Right atrium auricular region (tissue), 2 donors: ENCODE results near the gene AOPEP. TPM values are rescaled to one million over a fixed set of nuclear protein-coding genes. Genes with fewer than 3 reads are reported as not detected.

Experiments used
- DNase-seq: peaks from one replicate; pipeline ENCODE4 v3.0.0-alpha.2; 2019; ENCODE audit warnings: low spot score
- H3K27ac ChIP-seq, 2 donors: fragments of 200-600 bp; sonication (generic); 1 replicate in 1 of 2; 2 replicates in 1 of 2; pipeline ENCODE4 v1.5.1; 2016 to 2019
- H3K27me3 ChIP-seq, 2 donors: fragments of 200-600 bp; sonication (generic); one replicate each; pipeline versions ENCODE4 v1.5.1 to v1.6.0; 2017 to 2019
- H3K36me3 ChIP-seq: fragments of 200-600 bp; sonication (generic); one replicate; pipeline ENCODE4 v1.5.1; 2016
- H3K4me1 ChIP-seq, 2 donors: fragments of 200-600 bp; sonication (generic); one replicate each; pipeline versions ENCODE4 v1.5.1 to v1.6.0; 2017 to 2019
- H3K4me3 ChIP-seq, 2 donors: fragments of 200-600 bp; sonication (generic); 1 replicate in 1 of 2; 2 replicates in 1 of 2; pipeline ENCODE4 v1.5.1; 2017 to 2019; ENCODE audit warnings: mild to moderate bottlenecking in 1 of 2, moderate library complexity in 1 of 2
- H3K9me3 ChIP-seq, 2 donors: fragments of 200-600 bp; sonication (generic); one replicate each; pipeline ENCODE4 v1.5.1; 2019
- total RNA-seq, 2 donors: library from RNA; depleted of rRNA; stranded (reverse); fragments of >200 nt; gene quantifications; one replicate each; pipeline ENCODE4 v1.1.0, GENCODE V29; 2016
- TF ChIP-seq, protein P1 (sequence below), 2 donors: fragments of 200-600 bp; sonication (generic); IDR thresholded peaks; one replicate each; pipeline ENCODE4 v1.5.1; 2019; ENCODE audit warnings: antibody characterized with exemption in 2 of 2

The AOPEP gene
- total RNA-seq, 2 donors from 2014 or later, result 262 to 314 TPM

DNA sequence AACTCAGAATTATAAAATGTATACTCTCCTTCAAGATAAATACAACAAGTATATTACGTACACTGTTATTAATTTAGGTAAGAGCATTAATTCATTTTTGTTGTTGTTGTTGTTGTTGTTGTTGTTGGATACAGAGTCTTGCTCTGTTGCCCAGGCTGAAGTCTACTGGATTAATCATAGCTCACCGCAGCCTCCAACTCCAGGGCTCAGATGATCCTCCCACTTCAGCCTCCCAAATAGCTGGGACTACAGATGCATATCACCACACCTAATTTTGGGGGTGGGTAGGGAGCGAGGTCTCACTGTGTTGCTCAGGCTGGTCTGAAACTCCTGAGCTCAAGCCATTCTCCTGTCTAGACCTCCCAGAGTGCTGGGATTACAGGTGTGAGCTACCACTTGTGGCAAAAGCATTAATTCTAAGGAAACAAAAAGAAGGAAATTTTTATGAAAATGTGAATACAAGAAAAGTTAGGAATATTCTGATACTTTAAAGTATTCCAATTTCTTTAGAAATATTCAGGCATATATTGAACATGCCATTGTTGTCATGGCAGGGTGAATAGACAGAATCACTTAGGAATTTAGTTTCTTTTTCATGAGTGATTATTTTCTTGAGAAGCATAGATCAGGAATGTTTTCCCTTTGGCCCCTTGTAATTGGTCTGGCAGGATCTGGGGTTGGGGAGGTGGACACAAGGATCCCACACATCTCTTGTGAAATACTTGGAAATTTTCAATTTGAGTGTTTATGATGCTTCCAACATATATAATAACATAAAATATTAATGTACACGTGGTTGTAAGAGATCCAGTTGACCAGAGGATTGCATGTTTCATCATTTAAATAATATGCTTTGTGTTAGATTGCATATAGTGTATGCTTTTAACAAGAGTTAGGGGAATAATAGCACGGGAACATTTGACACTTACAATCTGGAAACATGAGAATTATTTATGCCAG is 327.4 kb downstream of the AOPEP start:
- H3K27ac ChIP-seq, result peak overlapping the region; percentile 81 to 88
- H3K9me3 ChIP-seq, result no peaks in the 10 kb centered on the region
- H3K36me3 ChIP-seq, result peaks cover 6% of the 10 kb centered on the region
- DNase-seq, result no peak
- no peak overlapping the region for H3K4me3 ChIP-seq
- no peaks in the 10 kb centered on the region for H3K27me3 ChIP-seq
- TF ChIP-seq, protein P1, sequence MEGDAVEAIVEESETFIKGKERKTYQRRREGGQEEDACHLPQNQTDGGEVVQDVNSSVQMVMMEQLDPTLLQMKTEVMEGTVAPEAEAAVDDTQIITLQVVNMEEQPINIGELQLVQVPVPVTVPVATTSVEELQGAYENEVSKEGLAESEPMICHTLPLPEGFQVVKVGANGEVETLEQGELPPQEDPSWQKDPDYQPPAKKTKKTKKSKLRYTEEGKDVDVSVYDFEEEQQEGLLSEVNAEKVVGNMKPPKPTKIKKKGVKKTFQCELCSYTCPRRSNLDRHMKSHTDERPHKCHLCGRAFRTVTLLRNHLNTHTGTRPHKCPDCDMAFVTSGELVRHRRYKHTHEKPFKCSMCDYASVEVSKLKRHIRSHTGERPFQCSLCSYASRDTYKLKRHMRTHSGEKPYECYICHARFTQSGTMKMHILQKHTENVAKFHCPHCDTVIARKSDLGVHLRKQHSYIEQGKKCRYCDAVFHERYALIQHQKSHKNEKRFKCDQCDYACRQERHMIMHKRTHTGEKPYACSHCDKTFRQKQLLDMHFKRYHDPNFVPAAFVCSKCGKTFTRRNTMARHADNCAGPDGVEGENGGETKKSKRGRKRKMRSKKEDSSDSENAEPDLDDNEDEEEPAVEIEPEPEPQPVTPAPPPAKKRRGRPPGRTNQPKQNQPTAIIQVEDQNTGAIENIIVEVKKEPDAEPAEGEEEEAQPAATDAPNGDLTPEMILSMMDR (IDR thresholded peaks at IDR 0.05), result no peak
- H3K4me1 ChIP-seq, result peaks cover 0 to 75% of the 10 kb centered on the region in 2 donors

DNA sequence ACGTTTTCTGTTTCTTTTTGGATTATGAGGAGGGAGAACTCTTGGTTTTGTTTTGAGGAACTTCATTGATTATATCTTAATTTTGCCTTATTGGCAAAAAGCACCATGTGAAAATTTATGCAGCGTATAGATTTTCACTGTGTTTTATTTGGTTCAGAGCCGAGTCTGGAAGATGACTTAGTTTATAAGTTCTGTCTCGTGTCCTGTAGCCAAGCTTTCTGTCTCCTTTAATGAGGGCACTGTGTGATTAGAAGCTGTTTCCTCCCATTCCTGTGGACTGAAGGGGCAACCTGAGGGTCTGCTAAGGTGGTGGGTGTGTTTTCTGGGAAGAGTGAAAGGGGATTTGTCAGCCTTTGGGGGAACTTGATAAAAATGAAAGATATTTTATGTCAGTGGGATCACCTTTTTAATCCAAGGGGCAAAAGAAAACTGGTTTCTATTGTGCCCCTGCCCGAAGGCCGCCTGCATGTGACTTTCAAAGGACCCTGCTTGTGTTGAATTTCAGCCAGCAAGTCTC is 328.9 kb downstream of the AOPEP start:
- H3K9me3 ChIP-seq, result no peaks in the 10 kb centered on the region
- H3K27me3 ChIP-seq, result no peaks in the 10 kb centered on the region
- H3K4me1 ChIP-seq, result peaks cover 0 to 81% of the 10 kb centered on the region in 2 donors
- H3K4me3 ChIP-seq, result peak overlapping the region in 1 of 2 donors; percentile 32
- H3K27ac ChIP-seq, result peak overlapping the region; percentile 81 to 88
- H3K36me3 ChIP-seq, result peaks cover 6% of the 10 kb centered on the region
- DNase-seq, result no peak
- TF ChIP-seq, protein P1 (IDR thresholded peaks at IDR 0.05), result no peak

DNA sequence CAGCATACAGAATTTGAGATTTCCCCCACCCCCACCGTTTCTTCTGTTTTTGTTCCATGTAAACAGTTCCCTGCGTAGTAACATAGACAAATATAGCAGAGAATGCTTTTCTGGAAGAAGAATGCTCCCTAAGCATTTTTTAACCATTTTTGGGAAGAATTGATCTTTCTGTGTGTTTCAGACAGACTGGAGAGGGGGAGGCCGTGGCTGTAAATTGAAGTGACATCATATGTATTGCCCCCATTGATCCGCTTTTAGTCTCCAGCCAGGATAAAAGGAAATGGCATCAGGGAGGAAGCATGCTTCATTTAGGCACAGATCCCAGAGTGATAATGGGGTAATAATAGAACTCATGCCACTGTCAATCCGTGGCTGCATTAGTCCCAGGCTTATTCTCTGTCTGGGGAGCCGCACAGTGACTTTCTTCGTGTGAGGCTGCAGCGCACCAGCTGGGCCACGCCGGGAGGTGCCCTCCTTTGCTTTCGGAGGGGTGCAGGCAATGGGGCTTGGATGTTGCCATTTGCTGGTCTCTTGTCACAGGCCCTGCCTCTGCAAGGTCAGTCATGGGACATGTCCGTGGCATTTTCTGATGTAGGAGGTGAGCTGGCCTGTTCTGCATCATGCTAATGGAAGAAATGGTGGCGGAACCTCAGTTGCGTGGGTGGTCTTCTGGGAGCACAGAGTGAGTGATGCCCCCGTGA is 329.5 kb downstream of the AOPEP start:
- no peaks in the 10 kb centered on the region for H3K9me3 ChIP-seq
- TF ChIP-seq, protein P1 (IDR thresholded peaks at IDR 0.05), result no peak
- peak overlapping the region; percentile 81 to 88 for H3K27ac ChIP-seq
- H3K27me3 ChIP-seq, result no peaks in the 10 kb centered on the region
- peaks cover 0 to 82% of the 10 kb centered on the region in 2 donors for H3K4me1 ChIP-seq
- DNase-seq, result no peak
- peaks cover 12% of the 10 kb centered on the region for H3K36me3 ChIP-seq
- peak overlapping the region; percentile 4 to 32 for H3K4me3 ChIP-seq

DNA sequence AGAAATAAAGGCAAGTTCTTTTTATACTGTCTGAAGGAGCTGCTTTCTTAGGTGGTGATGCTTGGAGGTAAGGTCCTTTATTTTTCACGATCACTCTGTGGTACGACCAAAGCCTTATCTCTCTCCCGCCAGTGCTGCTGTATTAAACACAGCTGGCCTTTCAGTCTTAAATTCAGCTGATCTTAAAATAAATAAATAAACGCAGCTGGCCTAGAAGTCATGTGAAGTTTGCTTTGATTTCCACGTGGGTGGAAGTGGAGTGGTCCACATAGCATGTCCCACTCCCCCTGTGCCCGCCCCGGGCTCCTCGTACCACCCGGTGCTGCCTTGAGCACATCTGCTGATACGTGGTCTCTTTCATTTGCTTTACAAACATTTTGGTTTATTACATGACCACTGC is 330.6 kb downstream of the AOPEP start:
- peaks cover 0 to 91% of the 10 kb centered on the region in 2 donors for H3K4me1 ChIP-seq
- H3K9me3 ChIP-seq, result no peaks in the 10 kb centered on the region
- peaks cover 20% of the 10 kb centered on the region for H3K36me3 ChIP-seq
- TF ChIP-seq, protein P1 (IDR thresholded peaks at IDR 0.05), result no peak
- no peak for DNase-seq
- H3K27me3 ChIP-seq, result no peaks in the 10 kb centered on the region
- peak overlapping the region; percentile 81 to 88 for H3K27ac ChIP-seq
- peak overlapping the region in 1 of 2 donors; percentile 32 for H3K4me3 ChIP-seq

DNA sequence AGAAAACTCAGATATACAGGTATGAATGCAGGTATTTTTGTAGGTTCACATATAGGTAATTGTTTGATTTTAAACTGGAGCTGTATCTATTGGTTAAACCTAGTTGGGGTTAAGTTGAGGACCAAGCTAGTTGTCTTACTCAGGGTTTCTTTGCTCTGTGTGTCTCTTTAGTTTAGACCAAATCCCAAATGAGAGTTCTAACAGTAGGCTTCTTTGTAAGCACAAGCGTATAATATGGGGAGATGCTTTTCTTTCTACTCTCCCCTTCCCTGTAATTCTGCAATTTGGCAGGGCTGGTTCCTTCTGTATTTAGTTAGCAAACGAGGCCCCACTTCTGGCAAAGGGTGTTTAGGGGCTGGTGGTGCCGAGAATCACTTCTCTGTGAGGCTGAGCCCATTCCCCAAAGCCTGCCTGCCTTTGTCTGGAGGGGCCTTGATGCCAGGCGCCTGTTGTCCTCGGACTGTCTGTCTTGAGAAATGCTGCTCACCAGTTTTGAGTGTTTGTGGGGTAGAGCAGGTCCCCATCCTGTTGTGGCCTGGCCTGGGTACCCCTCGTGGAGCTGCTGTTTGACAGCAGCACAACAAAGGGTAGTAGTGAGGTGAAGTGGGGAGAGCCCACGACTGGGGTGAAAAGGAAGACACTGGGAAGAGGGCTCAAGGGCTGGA is 331.8 kb downstream of the AOPEP start:
- Histone ChIP-seq H3K4me3 (peak overlapping the region; percentile 4 to 32), H3K36me3 (peaks cover 32% of the 10 kb centered on the region), H3K27ac (peak overlapping the region; percentile 81 to 88), H3K27me3 (no peaks in the 10 kb centered on the region), H3K4me1 (peaks cover 0 to 96% of the 10 kb centered on the region in 2 donors), H3K9me3 (no peaks in the 10 kb centered on the region)
- TF ChIP-seq, protein P1 (IDR thresholded peaks at IDR 0.05), result no peak
- no peak for DNase-seq
